Smooth muscle cell of the brain vasculature (primary cell): ENCODE results near the gene MMAB.
A peak's percentile ranks its signal among the peaks of the same experiment; 100 is the strongest.
"Not testable (repeated sequence)": the region's sequence is repeated elsewhere in the genome, so short reads cannot be mapped to it uniquely, and the experiment has no call there.

ENCODE experiments used
- DNase-seq: peaks from one replicate; pipeline ENCODE4 v3.0.0-alpha.2; 2012; ENCODE audit warnings: low read depth, low spot score

MMAB gene

DNA sequence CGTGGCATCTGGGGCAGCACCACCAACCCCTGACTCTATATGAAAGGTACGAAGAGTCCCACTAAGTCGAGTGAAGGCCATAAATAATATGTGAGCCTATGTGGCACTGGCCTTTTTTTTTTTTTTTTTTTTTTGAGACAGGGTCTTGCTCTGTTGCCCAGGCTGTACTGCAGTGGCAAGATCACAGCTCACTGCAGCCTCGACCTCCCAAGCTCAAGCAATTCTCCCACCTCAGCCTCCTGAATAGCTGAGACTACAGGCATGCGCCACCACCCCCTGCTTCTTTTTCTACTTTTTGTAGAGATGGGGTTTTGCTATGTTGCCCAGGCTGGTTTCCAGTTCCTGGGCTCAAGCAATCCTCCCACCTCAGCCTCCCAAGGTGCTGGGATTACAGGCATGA, 28.8 kb upstream of the MMAB start:
- not testable (repeated sequence) for DNase-seq

DNA sequence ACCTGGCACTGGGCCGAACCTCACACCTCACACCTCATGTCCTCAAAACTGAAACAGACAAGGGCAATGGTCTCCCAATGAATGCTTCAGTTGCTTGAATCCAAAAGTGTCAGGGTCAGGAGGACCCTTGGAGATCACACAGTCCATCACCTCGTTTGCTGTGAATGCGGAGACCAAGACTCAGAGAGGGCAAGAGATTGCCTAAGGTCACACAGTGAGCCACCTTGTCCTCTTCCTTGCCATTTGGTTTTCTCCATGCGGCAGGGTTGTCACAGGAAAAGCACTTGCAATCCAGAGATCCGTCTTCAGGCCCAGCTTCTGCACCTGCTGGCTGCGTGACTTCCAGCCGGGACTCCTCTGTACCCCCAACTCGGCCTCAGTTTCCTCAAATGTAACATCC, 28.3 kb upstream of the MMAB start:
- DNase-seq, result no peak

DNA sequence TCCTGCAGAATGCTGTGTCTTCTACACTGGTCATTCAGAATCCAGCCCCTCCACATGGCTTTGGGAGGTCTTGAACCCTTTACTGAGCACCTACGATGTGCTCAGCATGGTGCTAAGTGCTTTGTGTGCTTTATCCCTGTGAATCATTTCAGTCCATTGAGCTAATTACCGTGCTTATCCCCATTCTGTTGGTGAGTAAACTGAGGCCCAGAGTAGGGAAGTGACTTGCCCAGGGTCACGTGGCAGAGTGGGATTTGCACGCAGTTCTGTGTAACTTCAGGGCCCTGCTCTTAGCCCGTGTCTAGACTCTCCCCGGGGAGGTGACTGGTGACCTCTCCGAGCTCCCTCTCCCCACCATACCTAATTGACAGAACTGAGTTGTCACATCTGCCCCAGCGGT, 27.7 kb upstream of the MMAB start:
- DNase-seq, result no peak

DNA sequence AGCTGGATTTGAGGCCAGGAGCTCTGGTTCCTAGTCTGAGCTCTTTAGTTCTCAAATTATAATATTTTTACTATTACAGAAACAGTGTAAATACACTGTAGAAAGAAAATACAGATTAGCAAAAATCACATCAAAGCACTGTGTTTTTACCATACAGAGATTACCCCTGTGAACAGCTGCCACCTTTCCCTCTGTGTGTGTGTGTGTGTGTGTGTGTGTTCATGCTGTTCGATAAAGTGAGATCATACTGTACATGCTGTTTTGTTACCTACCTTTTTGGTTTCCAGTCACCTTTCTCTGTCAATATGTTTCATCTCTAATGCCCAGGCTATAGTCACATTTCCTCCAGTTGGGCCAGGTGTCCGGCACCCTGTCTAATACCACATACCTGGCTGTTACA, 27.2 kb upstream of the MMAB start:
- DNase-seq, result no peak

DNA sequence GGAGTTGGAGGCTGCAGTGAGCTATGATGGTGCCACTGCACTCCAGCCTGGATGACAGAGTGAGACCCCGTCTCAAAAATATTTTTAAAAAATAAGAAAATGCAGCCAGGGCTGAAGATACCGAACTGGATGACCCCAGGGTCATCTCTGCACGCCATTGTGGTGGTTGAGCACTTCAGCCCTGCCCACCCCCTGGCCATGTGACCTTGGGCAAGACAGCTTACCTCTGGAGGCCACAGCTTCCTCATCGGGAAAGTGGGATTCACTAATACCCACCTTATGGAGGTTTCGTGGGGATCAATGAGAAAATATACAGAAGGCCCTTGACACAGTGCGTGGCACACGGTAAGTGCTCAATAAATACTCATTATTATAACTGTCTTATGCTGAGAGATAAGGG, 25.8 kb upstream of the MMAB start:
- DNase-seq, result no peak

DNA sequence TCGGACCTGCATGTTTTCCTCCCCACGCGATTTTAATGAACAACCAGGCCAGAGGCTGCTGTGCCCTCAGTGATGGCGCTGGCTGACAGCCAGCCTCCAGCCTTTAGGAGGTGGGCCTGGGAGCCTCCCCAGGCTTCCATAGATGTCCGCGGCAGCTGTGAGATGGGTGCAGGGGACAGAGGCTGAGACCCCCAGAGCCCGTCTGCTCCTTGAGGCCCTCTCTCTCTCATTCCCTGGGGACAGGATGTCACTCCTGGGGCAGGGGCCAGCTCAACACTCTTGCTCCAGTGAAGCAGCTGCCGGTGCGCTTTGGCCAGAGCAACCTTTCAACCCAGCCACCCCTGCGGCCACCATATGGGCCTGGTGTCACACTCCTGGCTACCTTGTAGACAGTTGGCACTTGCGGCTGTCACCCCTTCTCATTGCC, 25.1 kb upstream of the MMAB start:
- no peak for DNase-seq

DNA sequence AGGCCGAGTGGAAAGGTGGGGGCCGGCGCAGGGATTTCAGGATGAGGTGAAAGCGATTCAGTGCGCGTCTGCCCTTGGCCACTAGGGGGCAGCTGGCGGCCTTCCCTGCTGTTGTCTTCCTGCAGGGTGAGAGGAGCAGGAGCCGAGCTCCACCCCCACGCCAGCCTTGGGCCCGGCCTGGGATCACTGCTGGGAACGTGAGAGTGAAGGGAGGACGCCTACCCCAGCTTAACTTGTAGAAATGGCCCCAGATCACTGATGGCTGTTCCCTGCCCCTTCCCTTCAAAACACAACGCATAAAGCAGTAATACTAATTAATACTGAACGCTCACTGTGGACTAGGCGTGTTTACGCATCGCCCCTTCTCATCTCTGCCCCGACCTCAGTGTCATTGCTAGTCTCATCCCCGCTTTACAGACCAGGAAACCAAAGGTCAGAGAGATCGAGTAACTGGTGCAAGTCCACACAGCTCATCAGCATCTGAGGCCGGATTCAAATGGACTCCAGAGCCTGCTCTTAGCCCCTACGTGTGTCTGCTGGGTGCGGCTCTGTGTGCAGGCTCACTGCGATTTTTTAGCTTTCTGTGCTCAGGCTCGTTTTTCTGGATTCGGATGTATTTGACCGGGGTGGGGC, 24.6 kb upstream of the MMAB start:
- DNase-seq, result peak; percentile 65

DNA sequence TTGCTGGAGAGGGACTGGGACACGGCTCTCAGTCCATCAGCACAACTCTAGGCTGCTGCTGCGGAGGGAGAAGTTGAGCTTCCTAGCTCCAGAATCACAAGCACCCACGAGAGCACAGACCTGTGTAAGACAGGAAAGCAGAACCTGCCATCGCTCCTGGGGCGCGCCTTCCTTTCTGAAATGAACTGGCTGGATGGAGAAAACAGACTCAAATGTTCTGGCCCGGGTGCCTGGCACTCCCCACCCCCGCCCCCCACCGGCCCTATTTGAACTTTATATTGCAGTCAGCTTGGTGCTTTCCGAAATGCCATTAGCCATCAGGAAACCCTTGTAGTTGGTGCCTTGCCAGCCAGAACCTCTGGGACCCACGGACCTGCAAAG, 24.1 kb upstream of the MMAB start:
- DNase-seq, result no peak

DNA sequence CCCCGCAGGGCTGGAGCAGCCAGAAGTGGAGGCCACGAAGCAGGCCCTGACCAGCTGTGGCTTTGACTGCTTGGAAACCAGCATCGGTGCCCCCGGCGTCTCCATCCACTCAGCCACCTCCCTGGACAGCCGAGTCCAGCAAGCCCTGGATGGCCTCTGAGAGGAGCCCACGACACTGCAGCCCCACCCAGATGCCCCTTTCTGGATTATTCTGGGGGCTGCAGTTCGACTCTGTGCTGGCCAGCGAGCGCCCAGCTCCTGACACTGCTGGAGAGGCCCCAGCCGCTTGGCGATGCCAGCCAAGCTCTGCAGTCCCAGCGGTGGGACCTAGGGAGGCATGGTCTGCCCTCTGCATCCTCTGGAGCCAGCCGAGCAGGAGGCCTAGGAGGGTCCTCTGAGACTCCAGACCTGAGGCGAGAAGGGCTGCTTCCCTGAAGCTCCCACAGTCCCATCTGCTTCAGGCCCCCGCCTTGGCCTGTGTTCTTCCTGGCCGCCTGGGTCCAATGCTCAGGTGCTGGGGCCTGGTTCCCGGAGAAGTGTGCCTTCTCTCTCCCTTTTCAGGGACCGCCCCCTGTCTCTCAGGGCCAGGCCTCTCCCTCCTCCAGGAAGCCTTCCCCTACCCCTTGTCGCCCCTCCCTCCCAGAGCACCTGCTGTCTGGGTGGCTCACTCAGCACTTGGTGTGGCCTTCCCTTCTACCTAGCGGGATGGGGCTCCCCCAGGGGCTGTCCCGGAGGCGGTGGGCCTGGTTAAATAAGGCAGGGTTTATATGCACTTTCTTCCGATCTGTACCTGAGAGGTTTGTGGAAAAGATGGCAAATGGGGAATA, 23.3 kb upstream of the MMAB start:
- DNase-seq, result no peak

DNA sequence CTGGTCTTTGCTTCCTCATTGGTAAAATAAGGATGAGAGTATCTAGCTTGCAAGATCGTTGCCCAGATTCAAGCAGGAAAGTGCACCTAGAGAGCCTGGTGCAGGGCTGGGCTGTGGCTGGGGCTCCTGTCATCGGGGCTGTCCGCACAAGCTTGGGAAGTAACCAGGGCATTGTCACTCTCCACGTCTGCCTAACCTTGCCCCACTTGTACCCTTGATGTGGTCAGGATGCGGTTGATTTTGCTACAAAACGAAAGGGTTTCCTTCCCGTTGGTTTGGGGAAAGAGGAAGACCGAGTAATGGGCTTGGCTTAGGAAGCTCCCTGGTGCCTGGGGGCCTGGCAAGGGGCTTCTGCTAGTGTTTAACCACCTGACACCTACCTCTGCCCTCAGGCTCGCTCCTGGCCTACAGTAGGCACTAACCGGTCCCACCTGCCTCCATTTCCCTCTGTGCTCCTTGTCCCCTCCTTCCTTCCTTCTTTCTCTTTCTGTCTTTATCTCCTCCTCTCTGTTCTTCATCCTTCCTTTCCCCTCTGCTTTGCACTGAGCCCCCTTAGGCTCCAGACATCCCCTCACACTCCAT, 22.1 kb upstream of the MMAB start:
- no peak for DNase-seq

DNA sequence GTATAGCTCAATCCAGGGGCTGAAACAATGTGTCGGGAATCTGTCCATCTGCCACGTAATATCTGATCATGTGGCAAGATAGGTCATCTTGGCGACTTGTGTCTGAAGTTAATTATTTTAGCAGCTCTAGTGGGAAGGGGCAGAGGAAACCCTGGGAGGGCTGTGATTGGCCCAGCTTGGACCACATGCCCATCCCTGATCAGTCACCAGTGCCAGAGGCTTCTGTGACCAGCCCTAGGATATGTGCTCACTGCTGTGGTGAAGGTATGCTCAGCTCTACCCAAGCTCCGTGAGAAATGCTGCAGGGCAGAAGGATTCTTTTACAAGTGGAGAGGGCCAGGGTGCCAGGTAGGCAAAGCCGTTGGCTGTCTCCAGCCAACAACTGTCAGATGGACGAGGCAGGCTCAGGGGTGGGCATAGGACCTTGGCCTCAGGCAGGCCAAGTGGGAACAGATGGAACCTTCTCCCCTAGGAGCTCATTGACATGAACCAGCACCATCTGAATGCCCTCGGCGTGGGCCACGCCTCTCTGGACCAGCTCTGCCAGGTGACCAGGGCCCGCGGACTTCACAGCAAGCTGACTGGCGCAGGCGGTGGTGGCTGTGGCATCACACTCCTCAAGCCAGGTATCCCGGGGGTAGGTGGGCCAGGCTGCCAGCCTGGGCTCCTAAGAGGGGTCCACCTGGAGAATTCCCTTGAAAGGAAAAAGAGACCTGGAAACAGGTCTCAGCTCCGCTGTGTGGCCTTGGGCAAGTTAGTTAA, 21.4 kb upstream of the MMAB start:
- no peak for DNase-seq

DNA sequence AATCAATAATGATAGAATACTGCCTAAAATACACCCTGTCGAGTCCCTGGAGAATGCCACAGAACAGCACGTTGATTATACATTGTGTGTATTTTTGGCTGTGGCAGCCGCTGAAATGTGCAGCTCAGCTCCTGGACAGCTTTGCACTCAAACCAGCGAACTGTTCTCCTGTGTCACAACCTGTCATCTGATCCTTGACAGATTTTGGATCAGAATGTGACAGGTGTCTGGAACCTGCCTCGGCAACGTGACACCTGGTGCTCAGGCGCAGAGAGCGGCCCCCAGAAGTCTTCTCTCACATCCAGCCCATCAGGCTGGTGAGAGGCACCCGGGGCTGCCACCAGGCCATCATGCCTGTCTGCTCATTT, 19.6 kb upstream of the MMAB start:
- no peak for DNase-seq

DNA sequence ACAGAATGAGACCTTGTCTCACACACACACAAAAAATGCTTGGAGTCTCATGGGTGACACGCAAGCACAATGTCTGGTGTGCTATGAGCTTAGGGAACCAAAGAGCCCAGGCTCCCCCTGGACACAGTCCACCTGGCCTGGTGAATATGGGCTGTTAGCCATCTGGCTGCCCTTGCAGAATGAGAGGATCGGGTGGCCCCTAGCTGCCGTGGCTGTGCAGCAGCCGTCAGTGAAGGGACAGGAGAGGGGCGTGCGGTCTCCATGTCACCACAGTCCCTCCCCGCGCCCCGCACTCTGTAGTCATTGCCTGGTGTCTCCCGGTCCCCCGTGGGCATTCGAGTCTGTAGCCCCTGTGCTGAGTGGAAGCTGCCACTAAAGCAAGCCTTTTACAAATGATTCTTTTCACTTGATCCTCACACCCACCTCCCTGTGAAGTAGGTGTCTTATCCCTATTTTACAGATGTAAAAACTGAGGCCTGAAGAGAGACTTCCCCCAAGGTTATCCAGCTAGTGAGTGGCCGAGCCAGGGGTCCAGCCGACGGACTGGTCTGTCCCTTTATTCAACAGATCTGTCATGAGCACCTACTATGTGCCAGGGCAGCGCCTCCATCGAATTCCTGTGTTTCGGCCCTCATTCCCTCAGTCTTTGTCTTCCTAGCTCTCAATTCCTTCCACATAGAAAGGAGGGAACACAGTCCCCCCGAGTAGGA, 19.0 kb upstream of the MMAB start:
- DNase-seq, result no peak

DNA sequence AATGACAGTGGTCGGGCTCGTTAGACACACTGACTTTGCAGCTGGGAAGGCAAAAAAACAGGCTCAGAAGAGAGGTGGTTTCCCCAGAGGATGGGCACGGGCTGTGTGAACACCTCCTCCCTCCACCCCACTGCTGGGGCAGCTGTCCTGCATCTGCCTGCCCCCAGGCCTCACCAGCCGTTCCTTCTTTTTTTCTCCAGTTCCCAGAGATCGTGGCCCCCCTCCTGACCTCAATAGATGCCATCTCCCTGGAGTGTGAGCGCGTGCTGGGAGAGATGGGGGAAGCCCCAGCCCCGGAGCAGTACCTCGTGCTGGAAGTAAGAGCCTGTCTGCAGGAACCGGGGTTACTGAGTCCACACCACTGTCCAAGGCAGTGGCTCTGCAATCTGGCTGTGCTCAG, 17.7 kb upstream of the MMAB start:
- no peak for DNase-seq

DNA sequence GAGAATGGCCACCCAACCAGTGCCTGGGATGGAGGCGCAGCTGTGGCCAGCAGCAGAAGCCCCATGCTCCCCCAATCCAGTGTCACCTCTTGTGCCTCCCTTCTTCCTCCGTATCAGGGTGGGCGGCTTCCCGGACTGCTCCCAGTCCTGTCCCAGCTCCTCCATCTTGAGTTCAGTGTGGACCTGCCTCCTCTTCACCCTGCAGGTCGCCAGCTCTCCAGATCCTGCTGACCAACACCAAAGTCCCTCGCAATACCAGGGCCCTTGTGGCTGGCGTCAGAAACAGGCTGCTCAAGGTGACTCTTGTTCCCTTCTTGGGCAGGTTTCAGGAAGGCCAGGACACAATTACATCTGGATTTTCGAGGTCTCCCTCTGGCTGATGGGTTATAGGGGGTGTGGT, 17.3 kb upstream of the MMAB start:
- no peak for DNase-seq

DNA sequence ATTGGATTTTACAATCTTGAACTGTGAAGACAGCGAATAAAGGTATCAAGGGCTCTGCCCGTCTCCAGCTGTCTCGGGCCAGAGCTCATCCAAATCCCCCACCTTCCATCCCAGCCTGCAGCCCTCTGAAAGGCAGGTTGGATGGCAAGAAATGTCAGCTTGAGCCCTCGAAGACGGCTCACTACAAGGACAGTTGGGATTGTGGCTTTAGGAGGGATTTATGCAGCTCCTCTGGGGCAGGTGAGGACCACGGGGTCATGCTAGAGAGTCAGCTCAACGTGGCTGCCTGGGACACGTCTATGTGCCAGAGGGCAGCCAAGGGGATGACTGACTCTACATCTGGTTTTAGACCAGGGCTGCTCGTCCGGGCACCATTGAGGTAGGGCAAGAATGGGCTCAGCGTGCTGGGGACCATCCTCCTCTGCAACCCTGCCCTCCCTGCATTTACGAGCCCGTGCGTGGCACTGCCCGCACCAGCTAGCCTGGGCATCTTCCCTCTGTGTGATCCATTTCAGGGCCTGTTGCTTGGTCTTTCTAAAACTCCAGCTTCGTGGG, 16.5 kb upstream of the MMAB start:
- DNase-seq, result no peak

DNA sequence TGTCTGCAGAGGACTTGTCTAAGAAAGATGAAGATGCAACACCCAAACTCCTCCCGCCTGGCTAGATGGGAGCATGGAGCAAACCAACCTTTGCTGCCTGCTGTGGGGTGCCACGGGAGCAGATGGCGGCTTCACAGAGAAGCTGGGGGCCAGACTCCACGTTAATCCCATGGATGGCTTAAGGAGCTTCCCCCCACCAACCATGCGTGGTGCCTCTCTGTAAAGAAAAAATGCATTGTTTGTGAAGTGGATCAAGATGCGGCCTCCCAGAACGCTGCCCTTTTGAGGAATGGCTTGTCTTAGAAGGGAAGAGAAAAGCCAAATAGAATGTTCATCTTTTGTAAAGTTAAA, 15.9 kb upstream of the MMAB start:
- no peak for DNase-seq

DNA sequence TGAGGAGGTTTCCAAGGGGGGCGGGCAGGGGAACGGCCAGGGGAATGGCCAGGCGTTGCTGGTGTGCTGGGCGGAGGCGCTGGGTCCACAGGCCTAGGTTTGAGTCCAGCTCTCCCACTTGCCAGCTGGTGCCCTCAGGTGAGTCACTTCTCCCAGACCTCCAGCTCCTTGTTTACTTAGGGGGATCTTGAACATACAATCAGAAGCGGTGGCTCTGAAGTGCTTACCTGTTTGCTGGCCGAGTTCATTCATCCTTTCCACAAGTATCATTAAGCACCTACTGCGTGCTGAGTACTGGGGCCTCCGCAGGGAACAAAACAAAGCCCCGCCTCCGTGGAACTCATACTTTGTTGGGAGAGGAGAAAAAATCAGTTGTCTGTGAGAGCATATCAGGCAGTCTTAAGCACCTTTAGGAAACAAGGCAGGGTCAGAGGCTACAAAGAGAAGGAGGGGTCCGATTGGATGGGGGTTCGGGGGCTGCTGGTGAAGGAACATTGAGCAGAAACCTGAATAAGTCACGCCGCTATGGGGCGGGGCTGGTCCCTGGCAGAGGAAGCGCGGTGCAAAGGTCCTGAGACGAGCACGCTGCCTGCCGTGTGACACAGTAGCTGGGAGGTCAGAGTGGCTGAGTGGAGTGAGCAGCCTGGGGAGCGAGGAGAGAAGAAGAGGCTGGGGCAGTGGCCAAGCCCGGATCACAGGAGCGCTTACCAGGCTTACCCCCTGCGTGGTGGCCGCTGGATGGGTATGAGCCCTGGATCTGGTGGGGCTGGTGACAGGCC, 15.3 kb upstream of the MMAB start:
- no peak for DNase-seq

DNA sequence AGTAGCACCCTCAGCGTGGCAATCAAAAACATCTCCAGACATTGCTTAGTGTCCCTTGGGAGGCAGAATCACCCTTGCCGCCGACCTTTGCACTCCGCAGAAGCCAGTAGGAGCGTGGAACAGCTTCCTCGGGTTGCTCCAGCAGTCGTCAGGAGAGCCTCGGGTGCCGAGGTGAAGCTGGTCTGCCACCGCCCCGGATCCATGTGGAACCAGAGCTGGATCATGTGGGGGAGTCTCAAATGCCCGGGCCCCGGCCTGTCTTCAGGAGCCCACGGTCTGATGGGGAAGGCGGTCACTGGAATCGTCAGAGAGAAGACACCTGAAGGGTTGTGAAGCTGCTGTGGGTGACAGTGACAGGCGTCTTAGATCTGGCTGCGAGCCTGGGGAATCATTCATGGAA, 14.6 kb upstream of the MMAB start:
- no peak for DNase-seq

DNA sequence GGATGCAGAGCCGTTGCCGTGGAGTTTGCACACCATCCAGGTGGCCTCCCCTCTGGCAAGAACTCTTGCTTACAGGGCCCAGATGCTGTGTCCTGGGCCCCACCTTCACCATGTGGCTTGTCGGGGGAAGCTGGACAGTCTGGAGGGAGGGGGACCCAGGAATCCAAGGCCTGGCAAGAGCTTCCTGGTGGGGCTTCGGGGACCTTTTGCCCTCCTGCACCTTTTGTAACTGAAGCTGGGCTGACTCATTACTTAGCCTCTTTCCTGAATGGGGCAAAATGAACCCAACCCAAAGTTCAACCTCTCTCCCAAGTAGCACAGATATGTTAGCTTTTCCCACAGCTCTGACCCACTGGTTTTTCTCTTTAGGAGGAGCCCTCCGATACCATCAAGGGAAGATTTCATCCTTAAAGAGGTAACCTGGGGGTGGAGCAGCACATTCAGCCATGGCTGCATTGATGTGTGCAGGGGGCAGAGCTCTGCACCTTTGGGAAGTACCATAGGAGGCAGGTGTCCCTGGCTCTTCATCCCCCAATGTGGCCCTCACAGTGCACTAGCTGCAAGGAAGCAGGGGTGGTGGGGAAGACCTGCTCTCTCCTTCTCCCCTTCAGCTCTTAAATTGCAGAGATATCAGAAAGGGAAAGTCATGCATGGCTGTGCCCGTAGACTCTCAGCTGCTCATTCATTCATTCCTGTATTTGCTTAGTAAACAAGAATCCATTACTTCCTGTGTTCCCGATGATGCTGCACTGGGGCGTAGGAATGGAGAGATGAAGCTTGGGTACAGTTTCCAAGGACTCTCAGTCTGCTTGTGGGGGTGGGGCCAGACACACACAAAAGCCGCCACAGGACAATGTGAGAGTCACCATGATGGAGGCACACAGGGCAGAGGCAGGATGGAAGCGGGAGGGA, 13.3 kb upstream of the MMAB start:
- no peak for DNase-seq
